Endodermal cell (in vitro differentiated cells): ENCODE measurements around the gene IL31. TPM values are rescaled to one million over a fixed set of nuclear protein-coding genes. Genes with fewer than 3 reads are reported as not detected.

Experiments
- DNase-seq: peaks from one replicate; pipeline ENCODE4 v3.0.0-alpha.2; 2017
- H3K27ac ChIP-seq: 2 replicates; pipeline ENCODE4 v1.5.1; 2013; ENCODE audit warnings: mild to moderate bottlenecking, low read depth, low read length, moderate library complexity
- H3K27me3 ChIP-seq: 2 replicates; pipeline ENCODE4 v1.6.1; 2013; ENCODE audit warnings: mild to moderate bottlenecking, low read length, moderate library complexity; ENCODE audit not compliant: insufficient read depth, control insufficient read depth, poor library complexity, severe bottlenecking
- H3K36me3 ChIP-seq: 2 replicates; pipeline ENCODE4 v1.7.0; 2013; ENCODE audit warnings: mild to moderate bottlenecking, low read length, moderate library complexity; ENCODE audit not compliant: control insufficient read depth, insufficient read depth
- H3K4me1 ChIP-seq: one replicate; pipeline ENCODE4 v1.7.0; 2013; ENCODE audit warnings: low read length; ENCODE audit not compliant: control insufficient read depth, insufficient read depth
- H3K4me3 ChIP-seq: 2 replicates; pipeline ENCODE4 v1.5.1; 2013; ENCODE audit warnings: mild to moderate bottlenecking, low read length, moderate library complexity
- H3K9ac ChIP-seq: 2 replicates; pipeline ENCODE4 v1.6.1; 2013; ENCODE audit warnings: mild to moderate bottlenecking, low read length, moderate library complexity; ENCODE audit not compliant: poor library complexity, severe bottlenecking; ENCODE audit errors: extremely low read depth
- H3K9me3 ChIP-seq: 2 replicates; pipeline ENCODE4 v1.6.1; 2013; ENCODE audit warnings: mild to moderate bottlenecking, low read length, moderate library complexity; ENCODE audit not compliant: control insufficient read depth
- H3K27ac Mint-ChIP-seq: 2 replicates; pipeline ENCODE4 v1.8.0; 2020; ENCODE audit warnings: mixed read lengths
- H3K27me3 Mint-ChIP-seq: 2 replicates; pipeline ENCODE4 v1.8.0; 2021; ENCODE audit warnings: mild to moderate bottlenecking, mixed read lengths; ENCODE audit not compliant: insufficient read depth
- H3K36me3 Mint-ChIP-seq: 2 replicates; pipeline ENCODE4 v1.8.0; 2020; ENCODE audit warnings: low read depth, mixed read lengths
- H3K4me1 Mint-ChIP-seq: 2 replicates; pipeline ENCODE4 v1.8.0; 2020; ENCODE audit warnings: mixed read lengths
- H3K4me3 Mint-ChIP-seq: 2 replicates; pipeline ENCODE4 v1.8.0; 2020; ENCODE audit warnings: mild to moderate bottlenecking, moderate library complexity, mixed read lengths
- H3K9me3 Mint-ChIP-seq: 2 replicates; pipeline ENCODE4 v1.8.0; 2020; ENCODE audit warnings: mild to moderate bottlenecking, mixed read lengths
- CTCF ChIP-seq: fragments of 200-600 bp; sonication (generic); conservative IDR thresholded peaks from 2 replicates; pipeline ENCODE4 v1.5.0; 2021; ENCODE audit warnings: antibody characterized with exemption, mild to moderate bottlenecking
- WGBS, 2 experiments: methylation state at CpG; one replicate each; pipeline versions ENCODE4 v1.1.5 to v1.1.7; 2013; ENCODE audit warnings: missing lambda C conversion rate in 2 of 2, mixed read lengths in 1 of 2; ENCODE audit not compliant: insufficient coverage in 1 of 2, insufficient read length in 1 of 2; 5-methylcytosine and 5-hydroxymethylcytosine counted together
- total RNA-seq, 2 donors: library from RNA; stranded (reverse); fragmentation: NEBNext Ultra II Directional in 1 of 2; extraction: Animal tissue kit (Norgen Biotek cat#: 25700) in 1 of 2; gene quantifications; 2 replicates in 1 of 2; 3 replicates in 1 of 2; pipeline ENCODE4 v1.2.1, GENCODE V29; 2021

The IL31 gene
- total RNA-seq, 2 donors from 2014 or later, result not detected

- H3K9me3 ChIP-seq, result no peaks in the 10 kb centered on the region
- H3K9ac ChIP-seq, result no peak overlapping the region
- Mint-ChIP-seq H3K4me3 (no peak overlapping the region), H3K27ac (no peak overlapping the region), H3K4me1 (peaks cover 3% of the 10 kb centered on the region), H3K27me3 (peaks cover 28% of the 10 kb centered on the region), H3K9me3 (no peaks in the 10 kb centered on the region), H3K36me3 (peaks cover 43% of the 10 kb centered on the region)
- peaks cover 61% of the 10 kb centered on the region for H3K36me3 ChIP-seq
- no peaks in the 10 kb centered on the region for H3K4me1 ChIP-seq
- no peak overlapping the region for H3K4me3 ChIP-seq
- H3K27me3 ChIP-seq, result peaks cover 17% of the 10 kb centered on the region
- no peak for DNase-seq
- 95 to 97% methylated on average over 18 of the region's 18 CpGs for WGBS, 2 experiments
- H3K27ac ChIP-seq, result no peak overlapping the region
- no peak for TF ChIP-seq CTCF
These were observed 34.2 kb upstream of the IL31 start for GRCh38 chr12:122208073-122208820.

- no peaks in the 10 kb centered on the region for H3K9me3 Mint-ChIP-seq
- H3K4me1 ChIP-seq, result no peaks in the 10 kb centered on the region
- no peak overlapping the region for H3K4me3 ChIP-seq
- no peak overlapping the region for H3K27ac ChIP-seq
- no peak overlapping the region for H3K27ac Mint-ChIP-seq
- peaks cover 53% of the 10 kb centered on the region for H3K36me3 ChIP-seq
- H3K27me3 ChIP-seq, result peaks cover 17% of the 10 kb centered on the region
- H3K9ac ChIP-seq, result no peak overlapping the region
- peaks cover 40% of the 10 kb centered on the region for H3K36me3 Mint-ChIP-seq
- peaks cover 35% of the 10 kb centered on the region for H3K27me3 Mint-ChIP-seq
- peaks cover 5% of the 10 kb centered on the region for H3K4me1 Mint-ChIP-seq
- DNase-seq, result no peak
- H3K9me3 ChIP-seq, result no peaks in the 10 kb centered on the region
- 96 to 97% methylated on average over 5 to 8 of the region's 8 CpGs for WGBS, 2 experiments
- no peak overlapping the region for H3K4me3 Mint-ChIP-seq
- no peak for TF ChIP-seq CTCF
These were observed 33.4 kb upstream of the IL31 start for GRCh38 chr12:122207391-122207790.

- WGBS, 2 experiments, result 81 to 97% methylated on average over 6 to 7 of the region's 8 CpGs
- Histone ChIP-seq H3K9me3 (no peaks in the 10 kb centered on the region), H3K9ac (no peak overlapping the region), H3K4me3 (no peak overlapping the region), H3K27me3 (peaks cover 17% of the 10 kb centered on the region), H3K4me1 (no peaks in the 10 kb centered on the region), H3K36me3 (peaks cover 49% of the 10 kb centered on the region), H3K27ac (no peak overlapping the region)
- peaks cover 35% of the 10 kb centered on the region for H3K36me3 Mint-ChIP-seq
- DNase-seq, result peak; percentile 50
- peaks cover 5% of the 10 kb centered on the region for H3K4me1 Mint-ChIP-seq
- no peak overlapping the region for H3K27ac Mint-ChIP-seq
- peaks cover 38% of the 10 kb centered on the region for H3K27me3 Mint-ChIP-seq
- H3K4me3 Mint-ChIP-seq, result no peak overlapping the region
- no peak for TF ChIP-seq CTCF
- no peaks in the 10 kb centered on the region for H3K9me3 Mint-ChIP-seq
These were observed 33.0 kb upstream of the IL31 start for GRCh38 chr12:122206976-122207375.
